GM12878 (cell line): ENCODE data around the gene DUS2. TPM values are rescaled to one million over a fixed set of nuclear protein-coding genes. Genes with fewer than 3 reads are reported as not detected.

Experiments used
- ATAC-seq: fragments of 200-7000 bp; cut with Tn5 transposase; 3 replicates; pipeline ENCODE4 v1.9.1; 2020; ENCODE audit warnings: mild to moderate bottlenecking, moderate library complexity
- BruUV-seq: library from RNA; stranded (reverse); fragments of 400-500 nt; replicated peaks from 2 replicates; lab custom pipeline; 2021; lab: Mats Ljungman, UMichigan
- CTCF ChIA-PET: fragments of 300-600 bp; sonication (Branson Sonifier 250); formaldehyde crosslinking; extraction: SDS; loops from one replicate; lab custom pipeline; 2021; ENCODE audit warnings: inconsistent platforms; lab: Yijun Ruan, JAX
- POLR2A ChIA-PET: fragments of 350-600 bp; formaldehyde crosslinking; extraction: SDS; loops from one replicate; lab custom pipeline; 2021; ENCODE audit warnings: inconsistent platforms; lab: Charles Lee
- RAD21 ChIA-PET: fragments of 300-600 bp; sonication (Branson Sonifier 250); formaldehyde crosslinking; loops from one replicate; lab custom pipeline; 2023; ENCODE audit warnings: antibody characterized with exemption; ENCODE audit not compliant: unreplicated experiment; lab: Charles Lee
- SMC1A ChIA-PET: fragments of 300-600 bp; sonication (Branson Sonifier 250); formaldehyde crosslinking; loops from one replicate; lab custom pipeline; 2023; ENCODE audit not compliant: unreplicated experiment, uncharacterized antibody; lab: Charles Lee
- DNase-seq: peaks from one replicate; pipeline ENCODE4 v3.0.0-alpha.2; 2011; ENCODE audit warnings: low read depth, low spot score
- FAIRE-seq: peaks from 3 replicates; lab custom pipeline; 2011; peaks lifted over from hg19 to GRCh38; lab: Jason Lieb, UNC
- H2AFZ ChIP-seq: 2 replicates; pipeline ENCODE4 v1.6.0; 2011; ENCODE audit warnings: low read depth, low read length, control low read depth; ENCODE audit not compliant: control insufficient read depth
- H3K27ac ChIP-seq: 2 replicates; pipeline ENCODE4 v1.5.1; 2011; ENCODE audit warnings: control low read depth; ENCODE audit not compliant: control insufficient read depth, insufficient read depth
- H3K27me3 ChIP-seq, 2 experiments: replicated peaks in 1 of 2; 2 replicates each; pipeline versions ENCODE4 v1.6.0 to v1.6.1; 2011; ENCODE audit warnings: low read length in 1 of 2; ENCODE audit not compliant: control insufficient read depth in 2 of 2, insufficient read depth in 2 of 2
- H3K36me3 ChIP-seq, 2 experiments: 2 replicates each; pipeline ENCODE4 v1.5.1; 2011; ENCODE audit warnings: low read length in 1 of 2; ENCODE audit not compliant: control insufficient read depth in 2 of 2, insufficient read depth in 2 of 2
- H3K4me1 ChIP-seq: 2 replicates; pipeline ENCODE4 v1.6.1; 2011; ENCODE audit warnings: mild to moderate bottlenecking, low read length, moderate library complexity, mixed read lengths; ENCODE audit not compliant: control insufficient read depth, insufficient read depth
- H3K4me2 ChIP-seq: 2 replicates; pipeline ENCODE4 v1.6.0; 2011; ENCODE audit warnings: control low read depth; ENCODE audit not compliant: control insufficient read depth, insufficient read depth
- H3K4me3 ChIP-seq: fragments of 200-600 bp; sonication (generic); 2 replicates; pipeline ENCODE4 v1.5.1; 2016
- H3K79me2 ChIP-seq: 2 replicates; pipeline ENCODE4 v1.6.0; 2011; ENCODE audit warnings: low read length; ENCODE audit not compliant: control insufficient read depth, insufficient read depth
- H3K9ac ChIP-seq: 2 replicates; pipeline ENCODE4 v1.8.0; 2011; ENCODE audit warnings: low read length, control low read depth, mixed read lengths; ENCODE audit not compliant: control insufficient read depth, insufficient read depth
- H3K9me3 ChIP-seq: replicated peaks from 3 replicates; pipeline ENCODE4 v1.5.1; 2011; ENCODE audit warnings: mild to moderate bottlenecking, low read length; ENCODE audit not compliant: control insufficient read depth, insufficient read depth
- H4K20me1 ChIP-seq: 2 replicates; pipeline ENCODE4 v1.6.0; 2011; ENCODE audit not compliant: control insufficient read depth, insufficient read depth
- FOXK2 ChIP-seq: fragments of 450-650 bp; IDR thresholded peaks from 2 replicates; pipeline ENCODE4 v1.6.1; 2017; ENCODE audit warnings: mild to moderate bottlenecking, moderate library complexity
- KDM1A ChIP-seq: fragments of 200-600 bp; sonication (generic); IDR thresholded peaks from 2 replicates; pipeline ENCODE4 v1.6.1; 2016; ENCODE audit warnings: borderline replicate concordance
- MYC ChIP-seq: IDR thresholded peaks from 2 replicates; pipeline ENCODE4 v1.6.1; 2011; ENCODE audit warnings: mild to moderate bottlenecking, low read length, moderate library complexity, inconsistent platforms; ENCODE audit not compliant: insufficient read depth, insufficient replicate concordance, insufficient read length, severe bottlenecking
- NR2F1 ChIP-seq: fragments of 450-650 bp; conservative IDR thresholded peaks from 2 replicates; pipeline ENCODE4 v1.6.1; 2017; ENCODE audit warnings: mild to moderate bottlenecking
- PAX8 ChIP-seq: fragments of 450-650 bp; IDR thresholded peaks from 2 replicates; pipeline ENCODE4 v1.6.1; 2017; ENCODE audit warnings: mild to moderate bottlenecking, moderate library complexity
- POLR2AphosphoS5 ChIP-seq: IDR thresholded peaks from 2 replicates; pipeline ENCODE4 v1.6.1; 2011; ENCODE audit warnings: mild to moderate bottlenecking, low read length, inconsistent platforms
- POU2F2 ChIP-seq: IDR thresholded peaks from 3 replicates; pipeline ENCODE4 v1.6.1; 2011; ENCODE audit warnings: low read depth, mild to moderate bottlenecking, low read length, borderline replicate concordance
- RCOR1 ChIP-seq: conservative IDR thresholded peaks from 2 replicates; pipeline ENCODE4 v1.6.1; 2012; ENCODE audit warnings: low read depth, low read length, improper control_type of control experiment
- SMARCA5 ChIP-seq: fragments of 450-650 bp; IDR thresholded peaks from 2 replicates; pipeline ENCODE4 v1.6.1; 2017; ENCODE audit warnings: mild to moderate bottlenecking
- TBL1XR1 ChIP-seq: IDR thresholded peaks from 2 replicates; pipeline ENCODE4 v1.6.1; 2012; ENCODE audit warnings: low read depth, low read length, improper control_type of control experiment
- TCF3 ChIP-seq: IDR thresholded peaks from 2 replicates; pipeline ENCODE4 v1.6.1; 2012; ENCODE audit warnings: low read depth, mild to moderate bottlenecking, low read length, borderline replicate concordance; ENCODE audit not compliant: insufficient read depth
- ZBTB33 ChIP-seq: fragments of 450-650 bp; IDR thresholded peaks from 2 replicates; pipeline ENCODE4 v1.6.1; 2017; ENCODE audit warnings: mild to moderate bottlenecking
- ZNF687 ChIP-seq: fragments of 450-650 bp; IDR thresholded peaks from 2 replicates; pipeline ENCODE4 v1.6.1; 2017; ENCODE audit warnings: mild to moderate bottlenecking, moderate library complexity
- WGBS: methylation state at CpG from one replicate; pipeline ENCODE4 v1.1.6; 2016; ENCODE audit warnings: low lambda C conversion rate; ENCODE audit not compliant: insufficient replicate concordance, insufficient coverage; ENCODE audit errors: missing lambda C conversion rate; 5-methylcytosine and 5-hydroxymethylcytosine counted together
- in situ Hi-C: fragments of 300-500 bp; cut with MboI; formaldehyde crosslinking; loops from 9 replicates; pipeline ENCODE4 v1.14.3; 2018; ENCODE audit warnings: mixed read lengths
- intact Hi-C: fragments of 100-400 bp; cut with micrococcal nuclease; formaldehyde crosslinking; loops from one replicate; pipeline ENCODE4 v1.14.2; 2022; ENCODE audit not compliant: unreplicated experiment
- polyA plus RNA-seq, 11 experiments: library from polyadenylated mRNA; depleted of rRNA in 4 of 11; unstranded in 6 of 11; stranded (reverse) in 5 of 11; fragments of >200 nt; fragmentation: Nextera tagmentation in 4 of 11; fragmentation: Illumina TruSeq in 1 of 11; extraction: Ambion mirVana in 4 of 11; extraction: Trizol in 1 of 11; gene quantifications; 1 replicate in 1 of 11; 2 replicates in 10 of 11; pipeline versions ENCODE4 v1.2.1 to v1.2.3, GENCODE V29; 2011 to 2016; ENCODE audit warnings: inconsistent platforms in 2 of 11, missing spikeins in 2 of 11, low read depth in 1 of 11
- total RNA-seq, 4 experiments: library from RNA; depleted of rRNA in 3 of 4; stranded (reverse); fragments of >200 nt in 3 of 4; fragmentation: Illumina TruSeq in 1 of 4; extraction: Trizol in 1 of 4; gene quantifications; 2 replicates each; pipeline versions ENCODE4 v1.2.1 to v1.2.3, GENCODE V29; 2013 to 2021
- TF ChIP-seq, protein P1 (sequence below): fragments of 450-650 bp; IDR thresholded peaks from 2 replicates; pipeline ENCODE4 v1.6.1; 2017; ENCODE audit warnings: low read depth, mild to moderate bottlenecking, moderate library complexity

The DUS2 gene
- total and polyA plus RNA-seq, 10 of the 15 experiments (the other 5 are each of a cell fraction or from before 2014, with no cell fraction given): 4.8 to 32.3 (median 25.5) TPM

DNA sequence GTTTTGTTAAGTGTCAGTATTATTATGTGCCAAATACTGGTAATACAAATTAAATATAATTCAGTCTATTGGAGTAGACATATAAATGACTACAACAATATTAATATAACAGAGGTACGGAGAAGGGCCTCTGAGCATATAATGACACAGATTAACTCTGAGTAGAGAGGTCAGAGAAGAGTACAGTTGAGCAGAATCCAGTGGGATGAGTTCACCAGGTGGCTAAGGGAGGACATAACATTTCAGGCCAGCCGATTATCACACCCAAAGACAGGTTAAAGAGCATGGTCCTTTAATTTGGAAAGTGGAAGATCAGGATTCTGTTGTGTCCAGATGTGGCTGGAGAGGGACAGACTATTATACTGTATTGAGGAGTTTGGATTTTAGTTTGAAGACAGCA lies 73.4 kb downstream of the DUS2 start:
- no TSS peak for BruUV-seq
- in situ Hi-C loops (no loop called here), intact Hi-C loops (no loop called here)
- H4K20me1 ChIP-seq: no peaks in the 10 kb centered on the region
- H3K27ac ChIP-seq: no peak overlapping the region
- H3K4me2 ChIP-seq: no peak overlapping the region
- H3K36me3 ChIP-seq: no peaks in the 10 kb centered on the region; a peak in 1 of 4 replicates
- 98% methylated on average over 2 of the region's 2 CpGs for WGBS
- DNase-seq (no peak), ATAC-seq (no peak), FAIRE-seq (no peak)
- peaks cover 9% of the 10 kb centered on the region for H3K4me1 ChIP-seq
- POLR2A ChIA-PET: interaction anchor here (0.6 to 1.1 kb wide), 2 partner anchors 14 to 153 kb away, joined by 3 to 5 read pairs; no protein-coding TSS in a partner anchor
- CTCF ChIA-PET: interaction anchor here (0.7 to 7.6 kb wide), 5 partner anchors 10 to 132 kb away, joined by 3 to 58 read pairs (median 4); no protein-coding TSS in a partner anchor
- SMC1A ChIA-PET: interaction anchor here (0.7 to 1.9 kb wide), 9 partner anchors 9 to 131 kb away, joined by 3 to 5 read pairs (median 3); no protein-coding TSS in a partner anchor
- no peaks in the 10 kb centered on the region for H3K9me3 ChIP-seq
- no peak for TF ChIP-seq NR2F1
- TF ChIP-seq, protein P1, sequence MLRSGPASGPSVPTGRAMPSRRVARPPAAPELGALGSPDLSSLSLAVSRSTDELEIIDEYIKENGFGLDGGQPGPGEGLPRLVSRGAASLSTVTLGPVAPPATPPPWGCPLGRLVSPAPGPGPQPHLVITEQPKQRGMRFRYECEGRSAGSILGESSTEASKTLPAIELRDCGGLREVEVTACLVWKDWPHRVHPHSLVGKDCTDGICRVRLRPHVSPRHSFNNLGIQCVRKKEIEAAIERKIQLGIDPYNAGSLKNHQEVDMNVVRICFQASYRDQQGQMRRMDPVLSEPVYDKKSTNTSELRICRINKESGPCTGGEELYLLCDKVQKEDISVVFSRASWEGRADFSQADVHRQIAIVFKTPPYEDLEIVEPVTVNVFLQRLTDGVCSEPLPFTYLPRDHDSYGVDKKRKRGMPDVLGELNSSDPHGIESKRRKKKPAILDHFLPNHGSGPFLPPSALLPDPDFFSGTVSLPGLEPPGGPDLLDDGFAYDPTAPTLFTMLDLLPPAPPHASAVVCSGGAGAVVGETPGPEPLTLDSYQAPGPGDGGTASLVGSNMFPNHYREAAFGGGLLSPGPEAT: no peak
- TF ChIP-seq POLR2AphosphoS5: no peak
- TF ChIP-seq SMARCA5: no peak
- TF ChIP-seq MYC: no peak
- no peak for TF ChIP-seq ZNF687
- no peak for TF ChIP-seq KDM1A
- TF ChIP-seq TBL1XR1: no peak
- TF ChIP-seq TCF3: no peak
- no peak for TF ChIP-seq FOXK2
- TF ChIP-seq POU2F2: no peak
- TF ChIP-seq ZBTB33: no peak
- TF ChIP-seq RCOR1: no peak
- no peak for TF ChIP-seq PAX8
- no peak overlapping the region for H3K4me3 ChIP-seq
- RAD21 ChIA-PET: interaction anchor here (1.0 kb wide), 1 partner anchor 9 kb away, joined by 3 read pairs; no protein-coding TSS in a partner anchor
- no peak overlapping the region for H3K9ac ChIP-seq
- H2AFZ ChIP-seq: no peak overlapping the region
- H3K27me3 ChIP-seq: no peaks in the 10 kb centered on the region
- H3K79me2 ChIP-seq: peaks cover 73% of the 10 kb centered on the region
